HCT116 (cell line): ENCODE data around the gene HHAT. TPM values are rescaled to one million over a fixed set of nuclear protein-coding genes. Genes with fewer than 3 reads are reported as not detected.
A peak's percentile ranks its signal among the peaks of the same experiment; 100 is the strongest.

Experiments used
- ATAC-seq: fragments of 200-7000 bp; cut with Tn5 transposase; 2 replicates; pipeline ENCODE4 v1.9.1; 2020; ENCODE audit warnings: mild to moderate bottlenecking, moderate library complexity
- BruUV-seq: library from RNA; stranded (reverse); fragments of 400-500 nt; replicated peaks from 2 replicates; lab custom pipeline; 2021; lab: Mats Ljungman, UMichigan
- CTCF ChIA-PET: fragments of 300-600 bp; sonication (Branson Sonifier 250); formaldehyde crosslinking; loops from one replicate; lab custom pipeline; 2021; ENCODE audit warnings: antibody characterized with exemption; lab: Charles Lee
- POLR2A ChIA-PET: fragments of 300-600, 350-600 bp; sonication (Branson Sonifier 250); formaldehyde crosslinking; loops from one replicate; lab custom pipeline; 2021; ENCODE audit warnings: antibody characterized with exemption; lab: Charles Lee
- RAD21 ChIA-PET, 2 experiments: fragments of 300-600 bp; sonication (Branson Sonifier 250); formaldehyde crosslinking; loops; one replicate each; lab custom pipeline; 2023; ENCODE audit warnings: low total read pairs in 2 of 2; ENCODE audit not compliant: uncharacterized antibody in 2 of 2, unreplicated experiment in 2 of 2, low non-redundant PET in 1 of 2; lab: Charles Lee
- DNase-seq: peaks from one replicate; pipeline ENCODE4 v3.0.0-alpha.2; 2010; ENCODE audit warnings: low read depth, low spot score
- H2AFZ ChIP-seq: fragments of 200-600 bp; shearing (Covaris generic), sonication (generic); 2 replicates; pipeline ENCODE4 v1.6.1; 2017; ENCODE audit warnings: low read depth, mixed run types, mixed read lengths, antibody characterized with exemption, low read length; ENCODE audit not compliant: poor library complexity, severe bottlenecking
- H3K27ac ChIP-seq: 2 replicates; pipeline ENCODE4 v1.5.1; 2012; ENCODE audit warnings: low read depth, low read length
- H3K27me3 ChIP-seq: fragments of 200-600 bp; sonication (generic); 2 replicates; pipeline ENCODE4 v1.6.1; 2016; ENCODE audit warnings: mixed run types, low read length, mixed read lengths; ENCODE audit not compliant: insufficient read depth
- H3K36me3 ChIP-seq, 2 experiments: fragments of 200-500 bp in 1 of 2; fragments of 200-600 bp in 1 of 2; sonication (Bioruptor generic) in 1 of 2; sonication (generic) in 1 of 2; 2 replicates each; pipeline versions ENCODE4 v1.5.1 to v1.6.1; 2014 to 2016; ENCODE audit warnings: low read length in 2 of 2, inconsistent platforms in 1 of 2, mixed read lengths in 1 of 2, mixed run types in 1 of 2; ENCODE audit not compliant: insufficient read depth in 2 of 2, control insufficient read depth in 1 of 2
- H3K4me1 ChIP-seq, 2 experiments: fragments of 200-600 bp in 1 of 2; sonication (generic) in 1 of 2; 2 replicates each; pipeline versions ENCODE4 v1.5.1 to v1.6.1; 2012 to 2017; ENCODE audit warnings: low read length in 2 of 2, inconsistent platforms in 1 of 2, mild to moderate bottlenecking in 1 of 2, mixed read lengths in 1 of 2, mixed run types in 1 of 2, moderate library complexity in 1 of 2; ENCODE audit not compliant: insufficient read depth in 2 of 2, control insufficient read depth in 1 of 2
- H3K4me2 ChIP-seq: fragments of 200-600 bp; sonication (generic); 2 replicates; pipeline ENCODE4 v1.6.1; 2017; ENCODE audit warnings: mixed run types, low read length, mixed read lengths
- H3K4me3 ChIP-seq, 2 experiments: fragments of 200-600 bp in 1 of 2; sonication (generic) in 1 of 2; replicated peaks in 1 of 2; 2 replicates each; pipeline ENCODE4 v1.5.1; 2011 to 2016; ENCODE audit warnings: low read length in 2 of 2, control low read depth in 1 of 2, low read depth in 1 of 2, mild to moderate bottlenecking in 1 of 2, mixed read lengths in 1 of 2, mixed run types in 1 of 2
- H3K79me2 ChIP-seq: fragments of 200-600 bp; sonication (generic); 2 replicates; pipeline ENCODE4 v1.6.1; 2017; ENCODE audit warnings: mild to moderate bottlenecking, mixed run types, low read length, moderate library complexity, mixed read lengths; ENCODE audit not compliant: insufficient read depth
- H3K9ac ChIP-seq: fragments of 200-600 bp; sonication (generic); 2 replicates; pipeline ENCODE4 v1.6.1; 2016; ENCODE audit warnings: low read length, mixed read lengths
- H3K9me2 ChIP-seq: fragments of 200-600 bp; sonication (generic), shearing (Covaris generic); 2 replicates; pipeline ENCODE4 v1.6.1; 2017; ENCODE audit warnings: mixed run types, mild to moderate bottlenecking, moderate library complexity; ENCODE audit not compliant: insufficient read depth
- H3K9me3 ChIP-seq, 2 experiments: fragments of 200-500 bp in 1 of 2; fragments of 200-600 bp in 1 of 2; sonication (Bioruptor generic) in 1 of 2; sonication (generic) in 1 of 2; 2 replicates each; pipeline ENCODE4 v1.6.1; 2014 to 2017; ENCODE audit warnings: low read length in 2 of 2, mixed read lengths in 2 of 2, inconsistent platforms in 1 of 2, low read depth in 1 of 2, mild to moderate bottlenecking in 1 of 2, mixed run types in 1 of 2, moderate library complexity in 1 of 2; ENCODE audit not compliant: control insufficient read depth in 1 of 2, insufficient read depth in 1 of 2
- H4K20me1 ChIP-seq: fragments of 200-600 bp; sonication (generic), shearing (Covaris generic); 2 replicates; pipeline ENCODE4 v1.6.1; 2017; ENCODE audit warnings: mixed run types, mild to moderate bottlenecking, moderate library complexity; ENCODE audit not compliant: insufficient read depth
- EGR1 ChIP-seq: IDR thresholded peaks from 2 replicates; pipeline ENCODE4 v1.6.1; 2012; ENCODE audit warnings: low read depth
- ELF1 ChIP-seq: IDR thresholded peaks from 2 replicates; pipeline ENCODE4 v1.6.1; 2012; ENCODE audit warnings: low read depth, borderline replicate concordance
- EZH2phosphoT487 ChIP-seq: fragments of 200-600 bp; IDR thresholded peaks from 2 replicates; pipeline ENCODE4 v1.6.1; 2018; ENCODE audit warnings: antibody characterized with exemption, borderline replicate concordance
- MAX ChIP-seq: IDR thresholded peaks from 2 replicates; pipeline ENCODE4 v1.6.1; 2012
- TCF7L2 ChIP-seq: IDR thresholded peaks from 2 replicates; pipeline ENCODE4 v1.7.0; 2011; ENCODE audit warnings: borderline replicate concordance, inconsistent platforms; ENCODE audit not compliant: insufficient read depth, insufficient read length; ENCODE audit errors: extremely low read depth
- ZBTB33 ChIP-seq: IDR thresholded peaks from 2 replicates; pipeline ENCODE4 v1.6.1; 2011; ENCODE audit warnings: mild to moderate bottlenecking, low read length, moderate library complexity; ENCODE audit not compliant: insufficient replicate concordance; ENCODE audit errors: extremely low read depth
- ZNF274 ChIP-seq: fragments of 200-500 bp; sonication (Bioruptor generic); IDR thresholded peaks from 2 replicates; pipeline ENCODE4 v1.6.1; 2014; ENCODE audit warnings: mild to moderate bottlenecking, low read depth, low read length, inconsistent platforms
- intact Hi-C: fragments of 100-400 bp; cut with micrococcal nuclease; formaldehyde crosslinking; loops from 2 replicates; pipeline ENCODE4 v1.10.0; 2022
- total RNA-seq: library from RNA; stranded (reverse); gene quantifications from one replicate; pipeline ENCODE4 v1.2.1, GENCODE V29; 2021; ENCODE audit not compliant: unreplicated experiment

Gene HHAT
- total RNA-seq, 1 experiment from 2014 or later, result 2.7 TPM

GRCh38 chr1:210394281-210394821 is 65.6 kb downstream of the HHAT start:
- no TSS peak for BruUV-seq
- peak overlapping the region; percentile 65 for H3K4me2 ChIP-seq
- ATAC-seq (peak; percentile 35), DNase-seq (no peak)
- no peaks in the 10 kb centered on the region for H3K27me3 ChIP-seq
- H3K9ac ChIP-seq, result 0 out of 2 replicates have a peak overlapping the region, but pooled peaks have one; percentile 20
- TF ChIP-seq EZH2phosphoT487 (no peak), EGR1 (no peak), ZBTB33 (no peak), TCF7L2 (no peak), MAX (no peak), ZNF274 (no peak), ELF1 (no peak)
- H3K4me1 ChIP-seq, result peaks cover 8 to 22% of the 10 kb centered on the region in 2 experiments; a peak in 3 of 4 replicates
- H3K4me3 ChIP-seq, result no peak overlapping the region
- ChIA-PET RAD21 (interaction anchor here in 1 of 2 experiments (0.8 kb wide), 1 partner anchor 20 kb away, joined by 3 read pairs; no protein-coding TSS in a partner anchor), POLR2A (interaction anchor here (2.0 kb wide), 1 partner anchor 21 kb away, joined by 8 read pairs; no protein-coding TSS in a partner anchor), CTCF (no interaction called here)
- no peak overlapping the region; the same call in 1 of the 2 replicates for H3K27ac ChIP-seq
- H3K9me3 ChIP-seq, result no peaks in the 10 kb centered on the region
- no peak overlapping the region for H2AFZ ChIP-seq
- H3K9me2 ChIP-seq, result no peaks in the 10 kb centered on the region
- no peaks in the 10 kb centered on the region for H4K20me1 ChIP-seq
- H3K79me2 ChIP-seq, result no peaks in the 10 kb centered on the region
- intact Hi-C loops, result no loop called here
- H3K36me3 ChIP-seq, result no peaks in the 10 kb centered on the region
